Activated CD4-positive, alpha-beta T cell treated with anti-CD3 and anti-CD28 coated beads, Interleukin-2, amount 50 U/mL, for 16 hours (primary cell): ENCODE measurements around the gene BRMS1L.
"Not testable (repeated sequence)": the region's sequence is repeated elsewhere in the genome, so short reads cannot be mapped to it uniquely, and the experiment has no call there.

Source experiments
- DNase-seq: peaks from one replicate; pipeline ENCODE4 v3.0.0-alpha.2; 2020

Gene BRMS1L, protein sequence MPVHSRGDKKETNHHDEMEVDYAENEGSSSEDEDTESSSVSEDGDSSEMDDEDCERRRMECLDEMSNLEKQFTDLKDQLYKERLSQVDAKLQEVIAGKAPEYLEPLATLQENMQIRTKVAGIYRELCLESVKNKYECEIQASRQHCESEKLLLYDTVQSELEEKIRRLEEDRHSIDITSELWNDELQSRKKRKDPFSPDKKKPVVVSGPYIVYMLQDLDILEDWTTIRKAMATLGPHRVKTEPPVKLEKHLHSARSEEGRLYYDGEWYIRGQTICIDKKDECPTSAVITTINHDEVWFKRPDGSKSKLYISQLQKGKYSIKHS

DNA sequence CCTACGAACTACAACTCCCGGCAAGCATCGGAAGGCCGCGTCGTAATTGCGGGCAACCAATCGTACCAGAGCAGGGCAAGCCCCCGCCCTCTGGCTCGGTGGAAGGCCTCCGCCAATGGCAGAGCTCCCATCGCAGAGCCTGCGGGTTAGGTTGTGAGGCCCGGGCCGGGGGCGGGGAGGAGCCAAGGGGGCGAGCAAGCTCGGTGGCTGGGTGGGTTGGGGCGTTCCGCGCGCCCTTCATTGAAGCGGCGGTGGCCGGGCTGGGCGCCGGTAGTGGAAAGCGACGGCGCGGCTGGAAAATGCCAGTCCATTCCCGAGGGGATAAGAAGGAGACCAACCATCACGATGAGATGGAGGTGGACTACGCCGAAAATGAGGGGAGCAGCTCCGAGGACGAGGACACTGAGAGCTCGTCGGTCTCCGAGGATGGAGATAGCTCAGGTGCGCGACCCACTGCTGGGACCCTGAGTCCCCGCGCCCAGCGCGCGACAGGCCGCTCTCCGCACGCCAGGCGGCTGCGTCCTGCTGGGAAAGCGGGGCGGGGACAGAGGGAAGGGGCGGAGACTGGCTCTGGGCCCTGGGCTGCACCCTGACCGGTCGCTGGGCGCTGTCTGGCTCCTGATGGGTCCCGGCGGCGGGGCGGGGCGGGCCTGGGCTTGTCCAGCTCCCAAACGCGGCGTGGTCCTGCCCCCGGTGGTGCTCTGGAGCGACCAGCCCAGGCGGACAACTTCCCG is at the start of gene BRMS1L:
Gene BRMS1L (plus strand): TSS at position 121 of the 734 bp plus-strand sequence. CDS start 179 bp downstream, at position 300.
- peak; percentile 99 for DNase-seq

DNA sequence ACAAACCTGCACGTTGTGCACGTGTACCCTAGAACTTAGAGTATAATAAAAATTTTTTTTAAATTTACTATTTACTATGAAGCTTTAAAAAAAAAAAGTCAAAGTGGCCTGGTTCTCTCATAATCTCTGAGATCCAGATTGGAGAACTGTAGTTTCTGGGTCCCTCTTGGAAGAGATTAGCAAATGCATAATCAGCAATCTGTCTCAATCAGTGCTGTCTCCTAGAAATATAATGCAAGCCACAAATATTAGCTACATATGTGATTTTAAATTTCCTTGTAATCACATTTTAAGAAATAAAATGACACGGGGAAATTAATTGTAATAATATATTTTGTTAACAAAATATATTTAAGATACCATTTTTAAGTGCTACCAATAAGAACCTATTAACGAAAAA is 49.3 kb upstream of the BRMS1L start:
- no peak for DNase-seq

DNA sequence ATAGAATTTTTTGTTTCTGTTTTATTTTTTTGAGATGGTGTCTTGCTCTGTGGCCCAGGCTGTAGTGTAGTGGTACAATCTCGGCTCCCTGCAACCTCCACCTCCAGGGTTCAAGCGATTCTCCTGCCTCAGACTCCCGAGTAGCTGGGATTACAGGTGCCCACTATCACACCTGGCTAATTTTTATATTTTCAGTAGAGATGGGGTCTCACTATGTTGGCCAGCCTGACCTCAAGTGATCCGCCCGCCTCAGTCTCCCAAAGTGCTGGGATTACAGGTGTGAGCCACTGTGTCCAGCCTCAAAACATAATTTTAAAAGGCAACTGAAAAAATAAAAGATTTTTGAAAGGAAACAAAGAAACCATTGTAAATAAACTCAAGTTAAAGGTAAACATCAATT is 48.6 kb upstream of the BRMS1L start:
- DNase-seq: not testable (repeated sequence)

DNA sequence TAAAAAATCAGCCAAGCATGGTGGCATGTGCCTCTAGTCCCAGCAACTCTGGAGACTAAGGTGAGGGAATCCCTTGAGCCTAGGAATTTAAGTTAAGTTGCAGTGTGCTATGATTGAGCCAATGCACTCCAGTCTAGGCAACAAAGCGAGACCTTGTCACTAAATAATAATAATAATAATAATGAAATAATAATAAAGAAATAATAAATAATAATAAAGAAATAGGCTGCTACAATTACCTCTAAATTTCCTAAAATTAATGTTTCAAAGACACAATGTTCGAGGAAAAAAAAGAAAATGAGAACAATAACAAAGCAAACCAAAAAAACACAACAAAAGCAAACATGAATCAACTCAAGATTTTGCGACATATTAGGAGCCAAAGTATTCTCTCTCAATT is 46.8 kb upstream of the BRMS1L start:
- no peak for DNase-seq

DNA sequence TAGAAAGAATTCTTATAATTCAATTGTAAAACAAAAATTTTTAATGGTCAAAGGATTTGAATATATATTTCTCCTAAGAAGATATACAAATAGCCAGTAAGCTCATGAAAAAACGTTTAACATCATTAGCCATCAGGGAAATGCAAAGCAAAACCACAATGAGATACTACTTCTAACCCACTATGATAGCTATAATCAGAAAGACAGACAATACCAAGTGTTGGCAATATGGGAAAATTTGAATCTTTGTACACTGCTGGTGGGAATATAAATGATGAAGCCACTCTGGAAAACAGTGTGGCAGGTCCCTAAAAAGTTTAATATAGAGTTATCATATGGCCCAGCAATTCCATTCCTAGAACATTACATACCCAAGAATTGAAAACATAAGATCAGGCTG is 42.4 kb upstream of the BRMS1L start:
- DNase-seq: no peak

DNA sequence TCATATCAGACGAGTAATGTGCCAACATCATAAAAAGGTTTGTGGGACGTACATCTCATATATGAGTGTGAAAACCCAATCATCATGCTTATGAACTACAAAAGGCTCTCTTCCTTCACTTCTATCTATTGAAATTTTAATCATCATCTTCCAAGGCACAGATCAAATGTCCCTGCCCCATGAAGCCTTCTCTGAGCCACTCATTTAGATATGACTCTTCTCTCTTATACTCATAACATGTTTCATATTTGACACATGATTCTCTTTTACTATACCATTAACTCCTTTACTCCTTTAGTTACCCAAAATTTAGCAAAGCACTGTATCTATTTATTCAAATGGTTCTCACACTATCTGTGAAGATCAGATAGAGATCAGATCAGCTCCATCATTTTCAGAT is 39.3 kb upstream of the BRMS1L start:
- DNase-seq: peak; percentile 19

DNA sequence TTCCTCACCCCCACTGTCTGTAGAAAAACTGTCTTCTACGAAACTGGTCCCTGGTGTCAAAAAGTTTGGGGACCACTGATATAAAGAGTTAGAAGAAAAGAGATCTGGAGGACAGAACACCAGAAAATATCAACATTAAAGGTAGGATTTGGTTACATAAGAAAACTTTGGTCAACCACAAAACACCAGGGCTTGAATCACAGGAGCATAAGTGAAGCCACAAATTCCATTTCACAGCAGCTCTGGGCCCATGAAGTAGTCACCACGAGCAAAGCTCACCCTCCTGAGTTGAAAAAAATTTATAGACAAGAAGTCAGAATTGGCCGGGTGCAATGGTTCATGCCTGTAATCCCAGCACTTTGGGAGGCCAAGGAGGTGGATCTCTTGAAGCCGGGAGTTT is 36.5 kb upstream of the BRMS1L start:
- peak; percentile 8 for DNase-seq

DNA sequence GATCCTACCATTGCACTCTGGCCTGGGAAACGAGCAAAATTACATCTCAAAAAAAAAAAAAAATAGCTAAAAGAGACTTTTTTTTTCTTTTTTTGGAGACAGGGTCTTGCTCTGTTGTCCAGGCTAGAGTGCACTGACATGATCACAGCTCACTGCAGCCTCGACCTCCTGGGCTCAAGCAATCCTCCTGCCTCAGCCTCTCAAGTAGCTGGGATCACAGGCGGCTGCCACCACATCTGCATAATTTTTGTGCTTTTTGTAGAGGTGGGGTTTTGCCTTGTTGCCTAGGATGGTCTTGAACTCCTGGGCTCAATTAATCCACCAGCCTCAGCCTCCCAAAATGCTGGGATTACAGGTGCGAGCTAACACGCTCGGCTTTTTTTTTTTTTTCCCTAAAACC is 28.3 kb upstream of the BRMS1L start:
- DNase-seq: no peak

DNA sequence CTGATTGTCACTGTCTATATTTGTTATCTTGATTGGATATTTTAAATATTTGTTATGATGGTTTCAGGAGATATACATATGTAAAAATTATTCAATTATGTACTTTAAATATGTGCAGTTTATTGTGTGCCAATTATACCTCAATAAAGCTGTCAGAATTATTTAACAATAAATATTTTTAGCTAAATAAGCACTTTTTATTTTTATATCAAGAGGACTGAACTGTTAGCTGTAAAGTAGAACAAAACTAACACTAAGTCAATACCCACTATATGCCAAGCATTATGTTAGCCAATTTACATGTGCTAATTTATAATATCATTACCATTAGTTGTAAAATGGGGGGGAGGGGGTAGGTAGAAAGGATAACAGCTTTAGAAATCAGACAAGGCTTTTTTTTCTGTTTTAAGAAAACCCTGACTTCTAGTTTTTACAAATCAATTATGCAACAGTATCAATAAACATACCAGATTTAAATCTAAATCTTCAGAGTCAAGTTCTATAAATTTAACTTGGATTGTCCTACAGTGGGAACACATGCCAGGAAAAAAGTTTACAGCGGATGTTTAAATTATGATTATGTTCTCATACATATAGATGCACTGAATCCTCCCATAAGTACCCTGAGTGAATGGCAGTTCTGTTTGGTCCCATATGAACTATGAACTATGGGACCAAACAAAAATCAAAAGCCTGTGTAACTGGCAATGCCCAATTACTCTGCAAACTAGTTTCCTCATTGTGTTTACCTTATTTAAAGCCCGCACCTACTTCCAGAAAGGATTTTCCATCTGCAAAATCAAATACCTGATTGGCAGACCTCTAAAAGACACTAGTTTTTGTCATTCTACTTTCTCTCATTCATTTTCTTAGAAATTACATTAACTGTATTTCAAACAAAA is 19.9 kb upstream of the BRMS1L start:
- DNase-seq: no peak

DNA sequence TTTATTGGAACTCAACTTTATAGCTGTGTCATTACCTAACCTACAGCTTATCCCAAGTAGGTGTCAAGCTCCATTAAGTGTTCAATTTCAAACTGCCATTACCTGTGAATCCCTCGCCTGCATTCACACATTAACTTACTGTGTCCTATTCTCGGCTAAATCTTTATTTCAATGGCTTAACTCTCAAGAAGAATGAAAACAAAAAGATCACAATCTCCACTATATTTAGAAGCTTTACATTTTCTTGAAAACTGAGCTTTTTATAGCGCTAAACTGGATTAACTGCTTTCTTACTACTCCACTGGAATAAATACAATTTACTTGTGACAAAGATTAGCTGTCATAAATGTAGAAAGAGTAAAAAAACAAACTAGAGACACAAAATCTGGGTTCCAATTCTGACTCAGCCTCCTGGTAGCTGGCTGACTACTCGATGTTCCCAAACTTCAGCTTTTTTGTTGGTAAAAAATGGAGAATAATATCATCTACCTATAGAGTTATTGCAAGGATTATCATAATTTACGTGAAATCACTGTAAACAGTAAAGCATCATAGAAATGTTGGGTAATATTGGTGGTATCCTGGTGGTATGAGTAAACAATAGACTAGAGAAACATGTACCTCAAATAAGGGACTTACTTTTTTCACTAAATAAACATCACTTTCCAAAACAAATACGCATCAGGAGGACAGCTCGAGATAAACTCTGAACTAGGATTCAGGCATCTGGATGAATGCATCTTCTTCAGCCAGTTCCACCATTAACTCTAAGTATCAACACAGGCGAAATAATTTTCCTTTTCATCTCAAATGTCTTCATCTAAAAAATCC is 18.8 kb upstream of the BRMS1L start:
- DNase-seq: peak; percentile 14

DNA sequence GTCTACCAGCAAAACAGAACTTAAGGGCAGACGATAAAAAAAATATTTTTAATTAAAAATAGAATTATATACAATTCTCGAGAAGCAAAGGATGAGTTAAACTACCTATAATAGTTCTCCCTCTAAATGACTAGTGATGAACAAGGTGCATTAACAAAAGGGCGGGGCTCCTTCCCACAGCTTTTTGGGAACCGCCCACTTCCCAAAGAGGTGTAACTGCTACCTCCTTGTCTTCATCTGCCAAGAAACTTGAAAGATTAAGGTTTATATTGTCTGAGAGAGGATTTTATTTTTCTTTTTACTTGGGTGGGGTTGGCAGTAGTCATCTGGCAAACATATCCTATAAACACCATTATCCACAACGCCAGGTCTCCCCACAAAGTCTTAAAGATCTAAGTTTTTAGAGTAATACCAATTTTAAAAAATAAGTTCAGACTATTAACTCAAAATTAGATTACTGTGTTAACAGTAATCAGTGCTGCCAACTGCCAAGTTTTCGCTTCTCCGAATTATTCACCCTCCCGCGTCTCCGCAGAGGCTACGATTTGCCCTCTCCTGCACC is 18.0 kb upstream of the BRMS1L start:
- peak; percentile 40 for DNase-seq

DNA sequence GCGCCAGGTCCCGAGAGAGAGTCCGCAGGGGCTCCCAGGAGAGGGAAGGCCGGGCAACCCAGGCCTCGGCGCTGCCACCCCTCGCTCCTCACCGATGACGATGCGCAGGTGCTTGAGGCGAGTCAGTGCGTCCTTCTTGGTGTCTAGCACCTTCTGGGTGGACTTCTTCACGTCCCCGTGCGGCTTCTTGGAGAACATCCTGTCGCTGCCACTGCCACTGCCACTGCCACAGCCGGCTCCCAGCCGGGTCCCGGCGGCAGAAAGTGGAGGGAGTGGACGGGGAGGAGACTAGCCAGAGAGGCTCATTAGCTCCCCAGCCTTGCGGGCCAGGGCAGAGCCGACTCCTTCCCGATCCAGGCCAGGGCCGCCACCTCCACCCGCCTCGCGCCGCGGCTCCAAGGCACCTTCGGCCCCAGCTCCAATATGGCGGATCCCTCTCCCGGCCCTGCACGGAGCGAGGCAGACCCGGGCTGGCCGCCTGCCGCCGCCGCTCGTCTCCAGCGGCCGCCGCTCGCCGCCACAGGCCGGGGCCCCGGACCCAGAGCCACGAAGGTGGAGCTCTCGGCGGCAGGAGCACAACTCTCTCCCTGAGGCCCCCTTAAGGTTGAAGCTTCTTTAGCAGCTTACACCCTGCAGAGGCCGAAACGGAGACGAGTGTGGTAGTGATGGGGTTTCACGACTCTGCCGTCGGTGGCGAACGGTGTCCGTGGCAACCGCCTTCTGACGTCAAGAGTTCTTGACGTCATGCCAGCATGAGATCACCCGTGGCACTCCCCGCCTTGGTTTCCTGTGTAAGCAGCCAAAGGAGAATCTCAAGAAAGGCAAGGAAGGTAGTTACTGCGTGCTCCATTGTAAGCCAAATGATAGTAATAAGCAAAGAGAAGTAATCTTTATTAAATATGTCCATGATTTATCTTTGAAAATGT is 17.2 kb upstream of the BRMS1L start, which contains the start of gene RALGAPA1:
Gene RALGAPA1 (minus strand): TSS at position 658 of the 926 bp plus-strand sequence. CDS start 460 bp downstream, at position 198.
- DNase-seq: peak; percentile 95

DNA sequence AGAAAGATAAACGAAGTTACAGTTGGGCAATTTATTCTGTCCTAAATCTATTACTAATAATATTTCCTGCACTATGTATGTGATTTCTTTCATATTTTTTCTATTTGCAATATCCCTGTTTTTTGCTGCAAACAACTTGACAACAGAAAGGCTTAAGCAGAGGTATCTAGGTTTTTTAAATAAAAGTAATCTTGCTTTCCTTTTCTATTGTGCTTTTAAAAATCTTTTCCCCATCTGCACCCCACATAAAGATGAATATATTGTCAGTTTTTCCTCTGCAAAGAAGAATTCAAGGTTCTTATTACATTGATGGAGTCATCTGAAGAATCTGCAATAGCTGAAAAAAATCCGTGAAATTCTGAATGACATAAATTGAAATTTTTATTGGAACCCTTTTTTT is 16.5 kb upstream of the BRMS1L start:
- DNase-seq: no peak

DNA sequence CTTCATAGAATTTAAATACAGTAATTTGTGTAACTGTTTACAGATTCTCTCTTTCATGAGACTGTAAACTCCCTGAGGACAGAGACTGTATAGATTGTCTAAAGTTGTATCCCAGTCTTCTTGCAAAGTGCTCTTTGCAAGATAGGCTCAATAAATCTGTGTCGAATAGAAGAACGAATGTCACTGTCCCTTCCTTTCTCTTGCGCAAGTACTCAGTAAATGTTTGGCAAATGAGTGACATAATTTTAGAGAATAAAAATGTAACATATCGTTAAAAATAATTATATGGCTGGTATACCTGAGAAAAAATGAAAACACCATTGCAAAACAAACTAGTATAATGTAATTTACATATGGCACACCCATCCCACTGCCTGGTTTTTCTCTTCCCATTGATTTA is 15.2 kb upstream of the BRMS1L start:
- no peak for DNase-seq

DNA sequence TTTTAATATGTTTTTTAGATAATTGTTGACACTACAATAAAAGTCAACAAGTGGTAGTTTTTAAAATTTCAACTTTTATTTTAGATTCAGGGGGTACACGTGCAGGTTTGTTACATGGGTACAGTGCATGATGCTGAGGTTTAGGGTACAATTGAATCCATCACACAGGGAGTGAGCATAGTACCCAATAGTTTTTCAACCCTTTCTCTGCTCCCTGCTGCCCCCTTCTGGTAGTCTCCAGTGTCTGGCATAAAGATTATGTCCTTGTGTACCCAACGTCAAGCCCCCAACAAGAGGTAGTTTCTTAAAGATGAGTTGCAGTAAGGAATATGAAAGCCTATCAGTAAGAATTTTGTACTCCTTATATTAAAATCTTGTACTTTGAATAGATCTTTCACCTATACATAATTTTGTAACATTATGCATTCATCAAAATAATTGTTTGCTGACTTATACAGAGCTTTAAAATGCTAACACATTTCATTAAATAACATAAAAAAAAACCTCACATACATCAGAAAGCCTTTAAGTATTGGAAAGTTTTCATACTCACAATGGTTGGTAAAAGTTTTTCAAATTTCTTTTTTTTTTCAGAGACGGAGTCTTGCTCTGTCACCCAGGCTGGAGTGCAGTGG is 11.7 kb upstream of the BRMS1L start:
- peak; percentile 87 for DNase-seq

DNA sequence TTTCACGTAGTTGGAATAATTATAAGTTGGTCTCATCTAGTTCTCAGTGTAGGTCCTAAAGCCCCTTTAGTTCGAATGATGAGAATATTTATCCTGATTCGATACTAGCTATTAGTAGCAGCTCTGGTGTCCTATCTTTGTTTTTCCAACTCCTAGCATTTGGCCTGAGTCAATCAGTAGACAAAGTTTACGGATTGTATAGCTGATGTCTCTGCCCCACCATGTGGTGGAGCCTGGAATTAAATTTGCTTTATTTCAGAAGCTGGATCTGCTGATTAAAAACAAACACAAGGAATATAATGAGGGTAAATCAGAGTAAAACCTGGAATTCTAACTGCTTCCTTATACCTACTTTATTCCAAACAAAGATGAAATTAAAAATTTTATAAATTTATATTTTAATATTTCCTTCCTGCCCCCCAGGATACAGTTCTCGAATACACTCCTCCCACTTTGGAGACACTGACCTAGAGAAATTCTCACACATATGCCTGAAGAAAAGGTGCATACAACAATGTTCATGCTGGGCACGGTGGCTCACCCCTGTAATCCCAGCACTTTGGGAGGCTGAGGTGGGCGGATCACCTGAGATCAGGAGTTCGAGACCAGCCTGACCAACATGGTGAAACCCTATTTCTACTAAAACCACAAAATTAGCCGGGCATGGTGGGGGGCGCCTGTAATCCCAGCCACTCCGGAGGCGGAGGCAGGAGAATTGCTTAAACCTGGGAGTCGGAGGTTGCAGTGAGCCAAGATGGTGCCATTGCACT is 7.6 kb upstream of the BRMS1L start:
- peak; percentile 45 for DNase-seq

DNA sequence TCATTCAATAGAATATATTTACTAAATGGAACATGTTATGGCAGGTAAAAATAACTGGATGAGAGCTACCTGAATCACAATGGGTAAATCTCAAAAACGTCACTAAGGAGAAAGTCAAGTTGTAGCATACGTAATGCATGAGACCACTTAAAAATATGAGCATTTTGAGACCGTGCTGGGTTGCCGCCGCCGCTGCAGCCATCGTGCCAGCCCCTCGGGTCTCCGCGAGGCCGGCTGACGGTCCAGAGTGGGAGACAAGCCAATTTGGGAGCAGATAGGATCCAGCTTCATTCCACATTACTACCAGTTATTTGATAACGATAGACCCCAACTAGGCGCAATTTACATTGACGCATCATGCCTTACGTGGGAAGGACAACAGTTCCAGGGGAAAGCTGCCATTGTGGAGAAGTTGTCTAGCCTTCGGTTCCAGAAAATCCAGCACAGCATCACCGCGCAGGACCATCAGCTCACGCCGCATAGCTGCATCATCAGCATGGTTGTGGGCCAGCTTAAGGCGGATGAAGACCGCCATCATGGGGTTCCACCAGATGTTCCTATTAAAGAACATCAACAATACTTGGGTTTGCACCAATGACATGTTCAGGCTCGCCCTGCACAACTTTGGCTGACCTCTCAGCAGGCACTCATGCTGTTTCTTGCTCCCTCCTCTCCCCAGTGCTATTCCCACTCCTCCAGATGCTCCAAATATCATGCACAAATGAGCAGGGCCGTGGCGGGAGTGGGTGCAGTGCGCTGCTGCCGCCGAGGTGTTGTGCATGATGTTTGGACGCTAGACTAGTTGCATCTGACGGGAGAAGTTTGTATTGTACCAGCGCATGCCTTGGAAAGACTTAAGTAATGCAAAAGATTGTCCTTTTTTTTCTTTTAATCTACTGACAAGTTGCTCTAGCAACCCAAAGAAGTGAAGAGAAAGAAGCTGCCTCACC is 6.3 kb upstream of the BRMS1L start:
- DNase-seq: no peak
